Left lobe of liver (tissue), 2 donors: Measurements from ENCODE around the gene ZNF837. TPM values are rescaled to one million over a fixed set of nuclear protein-coding genes. Genes with fewer than 3 reads are reported as not detected.
"Not testable (repeated sequence)": the region's sequence is repeated elsewhere in the genome, so short reads cannot be mapped to it uniquely, and the experiment has no call there.

ENCODE experiments used
- ATAC-seq: fragments of 200-7000 bp; cut with Tn5 transposase; one replicate; pipeline ENCODE4 v1.9.1; 2020; ENCODE audit warnings: mild to moderate bottlenecking, moderate library complexity
- DNase-seq: peaks from one replicate; pipeline ENCODE4 v3.0.0-alpha.2; 2020; ENCODE audit warnings: low spot score
- total RNA-seq: library from RNA; stranded (reverse); gene quantifications from one replicate; pipeline ENCODE4 v1.2.1, GENCODE V29; 2021
- donor health status: DM: no; HTN: no; CAD: no; lungs with moderate emphysema.
- donor health status: DM: no; HTN: yes; CAD: no.

Gene ZNF837
- total RNA-seq, 1 donor from 2014 or later: 2.9 TPM

DNA sequence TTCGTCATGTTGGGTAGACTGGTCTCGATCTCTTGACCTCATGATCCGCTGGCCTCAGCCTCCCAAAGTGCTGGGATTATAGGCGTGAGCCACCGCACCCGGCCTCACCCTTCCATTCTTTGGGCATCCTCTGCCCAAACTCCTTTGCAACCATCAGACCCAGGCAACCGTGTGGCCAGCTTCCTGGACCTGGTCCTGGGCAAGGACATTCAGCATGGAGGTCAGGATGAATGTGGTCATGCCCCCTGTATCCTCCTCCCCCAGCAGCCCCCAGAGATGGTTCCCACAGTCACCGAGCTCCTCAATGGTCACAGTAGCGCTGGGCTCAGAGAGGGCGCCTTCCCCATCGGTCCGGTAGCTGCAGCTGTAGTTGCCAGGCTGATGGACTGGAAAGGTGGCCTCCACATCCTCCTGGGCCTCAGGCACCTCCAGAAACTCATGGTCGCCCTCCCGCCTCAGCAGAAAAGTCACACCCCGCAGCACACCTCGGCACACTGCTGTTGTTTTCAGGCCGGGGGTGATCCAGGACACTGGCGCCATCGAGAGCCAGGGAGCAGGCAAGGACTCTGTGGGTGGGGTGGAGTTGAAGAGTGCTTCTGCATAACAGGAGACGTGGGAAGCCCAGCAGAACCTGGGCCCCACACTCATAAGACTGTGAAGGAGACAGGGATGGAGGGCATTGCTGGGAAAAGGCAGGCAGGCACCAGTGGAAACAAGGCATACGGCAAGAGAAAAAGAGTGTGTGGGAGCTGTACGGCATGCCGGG is 28.7 kb downstream of the ZNF837 start:
- DNase-seq (no peak), ATAC-seq (peak; percentile 7)

- peak; percentile 40 for ATAC-seq
- no peak for DNase-seq
Measured at GRCh38 chr19:58351558-58351878, 29.3 kb downstream of the ZNF837 start.

DNA sequence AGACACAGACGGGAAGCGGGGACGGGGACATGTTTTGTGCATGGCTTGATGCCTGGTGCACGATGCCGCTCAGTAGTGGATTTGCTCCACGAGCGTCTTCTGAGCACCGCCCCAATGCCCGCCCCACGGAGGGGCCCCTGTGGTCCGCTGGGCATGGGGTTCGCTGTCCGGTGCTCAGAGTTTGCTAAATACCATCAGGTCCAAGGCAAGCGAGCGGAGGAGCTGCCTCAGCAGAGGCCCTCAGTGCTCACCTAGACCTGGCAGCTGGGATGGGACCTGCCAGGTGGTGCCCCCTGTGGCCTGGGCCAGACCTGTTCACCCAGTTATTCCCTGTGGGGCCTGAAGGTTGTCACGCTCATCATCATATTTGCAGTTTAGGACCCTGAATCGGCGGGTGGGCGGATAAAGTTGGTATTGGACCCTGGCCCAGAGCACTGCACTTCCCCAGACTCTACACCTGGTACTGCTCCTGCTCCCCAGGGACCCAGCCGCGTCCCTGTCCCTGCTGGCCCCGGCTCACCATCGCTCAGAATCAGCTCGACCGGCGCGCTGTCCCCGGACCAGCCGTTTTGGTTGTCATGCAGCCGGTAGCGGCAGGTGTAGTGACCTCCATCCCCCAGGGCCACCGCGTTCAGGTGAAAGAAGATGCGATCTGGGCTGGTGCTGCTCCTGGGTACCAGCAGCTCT is 29.8 kb downstream of the ZNF837 start:
- ATAC-seq: peak; percentile 15
- no peak for DNase-seq

- ATAC-seq (peak; percentile 59), DNase-seq (peak; percentile 70)
Measured at GRCh38 chr19:58350001-58350861, 30.6 kb downstream of the ZNF837 start.

- DNase-seq (no peak), ATAC-seq (peak; percentile 34)
Measured at GRCh38 chr19:58349590-58349989, 31.2 kb downstream of the ZNF837 start.

GRCh38 chr19:58348080-58348479 is 32.8 kb downstream of the ZNF837 start:
- not testable (repeated sequence) for DNase-seq, ATAC-seq

GRCh38 chr19:58346961-58347929 is 33.6 kb downstream of the ZNF837 start:
- ATAC-seq (peak; percentile 8), DNase-seq (no peak)

GRCh38 chr19:58345558-58345957 is 35.3 kb downstream of the ZNF837 start:
- DNase-seq (no peak), ATAC-seq (no peak)

- no peak for ATAC-seq
- no peak for DNase-seq
Measured at GRCh38 chr19:58338825-58339558, 41.8 kb downstream of the ZNF837 start.

DNA sequence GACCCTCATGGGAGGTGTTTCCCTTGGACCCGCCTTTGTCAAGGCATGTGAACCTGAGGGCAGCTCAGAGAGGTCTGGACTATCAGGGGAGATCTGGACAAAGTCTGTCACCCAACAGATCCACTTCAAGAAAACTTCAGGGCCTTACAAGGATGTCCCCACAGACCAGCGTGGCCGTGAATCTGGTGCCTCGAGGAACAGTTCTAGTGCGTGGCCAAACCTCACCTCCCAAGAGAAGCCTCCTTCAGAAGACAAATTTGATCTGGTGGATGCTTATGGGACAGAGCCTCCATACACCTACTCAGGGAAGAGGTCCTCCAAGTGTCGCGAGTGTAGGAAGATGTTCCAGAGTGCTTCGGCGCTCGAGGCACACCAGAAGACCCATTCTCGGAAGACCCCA is 42.5 kb downstream of the ZNF837 start:
- ATAC-seq (no peak), DNase-seq (no peak)

DNA sequence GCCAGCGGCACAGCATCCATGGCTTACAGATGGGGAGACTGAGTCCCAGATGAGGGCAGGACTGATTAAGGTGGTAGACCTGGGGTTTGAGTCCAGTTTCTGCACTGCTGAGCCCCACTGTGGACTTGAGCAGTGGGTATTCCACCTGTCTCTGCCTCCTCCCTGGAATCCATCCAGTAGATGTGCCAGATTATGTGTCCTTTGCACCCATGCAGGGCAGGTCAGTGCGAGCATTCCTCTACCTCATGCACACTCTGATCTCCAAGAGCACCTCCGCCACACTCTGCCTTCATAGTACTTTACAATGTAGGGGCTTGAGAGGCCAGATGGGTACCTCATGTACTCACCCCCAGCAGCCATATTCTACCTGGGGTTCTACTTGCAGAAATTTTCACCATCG is 44.0 kb downstream of the ZNF837 start:
- peak; percentile 87 for DNase-seq

GRCh38 chr19:58336216-58336615 is 44.6 kb downstream of the ZNF837 start:
- ATAC-seq (peak; percentile 87), DNase-seq (peak; percentile 81)

More for the DNA sequence above, 44.0 kb downstream of the ZNF837 start:
- ATAC-seq: peak; percentile 84

- DNase-seq (no peak), ATAC-seq (no peak)
Measured at GRCh38 chr19:58335630-58336029, 45.2 kb downstream of the ZNF837 start.

GRCh38 chr19:58334691-58335249 is 46.1 kb downstream of the ZNF837 start:
- no peak for DNase-seq

GRCh38 chr19:58332697-58333096 is 48.1 kb downstream of the ZNF837 start:
- no peak for DNase-seq
- no peak for ATAC-seq

More at GRCh38 chr19:58334691-58335249, 46.1 kb downstream of the ZNF837 start:
- ATAC-seq: no peak

DNA sequence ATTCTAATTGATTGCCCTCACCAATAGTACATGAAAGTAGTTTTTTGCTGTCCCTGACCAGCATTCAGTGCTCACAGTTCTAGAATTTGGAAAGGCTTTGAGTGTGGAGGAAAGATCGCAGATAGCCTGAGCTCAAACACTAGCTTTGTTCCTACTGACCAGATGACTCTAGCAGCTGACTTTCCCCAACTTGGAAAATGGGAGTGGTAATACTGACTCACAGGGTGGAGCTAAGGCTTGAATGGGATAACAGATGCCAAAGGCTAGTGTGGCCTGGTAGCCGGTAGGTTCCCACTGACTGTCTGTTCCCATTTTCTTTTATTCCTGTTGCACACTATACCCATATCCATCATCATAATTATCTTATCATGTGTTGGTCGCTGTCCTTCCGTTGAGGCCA is 50.4 kb downstream of the ZNF837 start:
- DNase-seq (no peak), ATAC-seq (peak; percentile 33)

DNA sequence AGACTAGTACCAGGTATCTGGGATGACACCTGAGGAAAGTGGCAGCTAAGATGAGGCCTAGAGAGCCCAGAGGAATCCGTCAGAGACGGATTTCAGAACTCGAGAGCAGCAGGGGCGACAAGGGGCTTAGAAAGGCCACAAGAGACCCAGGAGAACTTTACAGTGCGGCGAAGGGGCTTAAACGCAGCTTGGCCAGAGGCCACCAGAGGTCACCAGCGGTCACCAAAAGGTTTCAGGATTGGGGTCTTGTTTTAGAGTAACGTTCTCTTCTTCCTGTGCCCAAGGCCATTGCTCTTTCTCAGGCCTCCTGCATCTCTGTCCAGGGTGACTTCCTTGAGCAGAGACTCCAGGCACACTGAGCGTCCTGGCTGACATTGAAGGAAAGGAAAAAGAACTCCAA is 51.8 kb downstream of the ZNF837 start:
- ATAC-seq (no peak), DNase-seq (no peak)

- ATAC-seq: peak; percentile 92
- DNase-seq: peak; percentile 98
Measured at GRCh38 chr19:58326914-58327726, 53.7 kb downstream of the ZNF837 start, which contains the start of gene ZSCAN22. ZSCAN22 (plus strand) TSS chr19:58326994; CDS start chr19:58334803, 7,809 bp downstream.
